ENCODE measurements around the gene DAPK2.

GRCh38 chr15:64029633-64030032 lies 16.7 kb downstream of the DAPK2 start:
- no peak for TF ChIP-seq CTCF (IDR thresholded peaks at IDR 0.05; ENCODE audit: low read length)
- TF ChIP-seq EZH2phosphoT487 (IDR thresholded peaks at IDR 0.05; ENCODE audit: low read length), result no peak
- no peak for TF ChIP-seq EZH2 (optimal IDR thresholded peaks at IDR 0.05; ENCODE audit: low read depth, low read length)
